Tibial artery (tissue), 4 donors: ENCODE data around the gene MMP1.

Source experiments
- DNase-seq, 2 donors: peaks; one replicate each; pipeline ENCODE4 v3.0.0-alpha.2; 2019
- H3K27ac ChIP-seq, 2 donors: fragments of 200-600 bp; sonication (generic) in 1 of 2; 1 replicate in 1 of 2; 2 replicates in 1 of 2; pipeline ENCODE4 v1.5.1; 2018 to 2019; ENCODE audit warnings: mild to moderate bottlenecking in 1 of 2
- H3K27me3 ChIP-seq, 2 donors: fragments of 200-600 bp; sonication (generic) in 1 of 2; one replicate each; pipeline versions ENCODE4 v1.5.1 to v1.6.0; 2016 to 2019
- H3K36me3 ChIP-seq, 3 donors: fragments of 200-600 bp; sonication (generic) in 2 of 3; one replicate each; pipeline ENCODE4 v1.5.1; 2016 to 2019; ENCODE audit warnings: mild to moderate bottlenecking in 2 of 3
- H3K4me1 ChIP-seq, 4 donors: fragments of 200-600 bp; sonication (generic) in 2 of 4; 1 replicate in 3 of 4; 2 replicates in 1 of 4; pipeline ENCODE4 v1.5.1; 2016 to 2019
- H3K4me3 ChIP-seq, 2 donors: fragments of 200-600 bp; sonication (generic) in 1 of 2; 1 replicate in 1 of 2; 2 replicates in 1 of 2; pipeline ENCODE4 v1.5.1; 2018 to 2019; ENCODE audit warnings: mild to moderate bottlenecking in 2 of 2
- H3K9me3 ChIP-seq, 3 donors: fragments of 200-600 bp; sonication (generic) in 1 of 3; one replicate each; pipeline ENCODE4 v1.5.1; 2016 to 2019
- CTCF ChIP-seq, 2 experiments: fragments of 200-600 bp in 1 of 2; fragments of 450-650 bp in 1 of 2; IDR thresholded peaks; one replicate each; pipeline ENCODE4 v1.5.1; 2017 to 2019; ENCODE audit warnings: antibody characterized with exemption in 2 of 2, mild to moderate bottlenecking in 1 of 2, moderate library complexity in 1 of 2
- intact Hi-C: fragments of 100-400 bp; cut with DNase I; formaldehyde crosslinking; loops from one replicate; pipeline ENCODE4 v1.15.0; 2023; ENCODE audit warnings: low total_unique reads

The MMP1 gene

GRCh38 chr11:102807921-102808320, 10.0 kb upstream of the MMP1 start:
- intact Hi-C loops = no loop called here
- Histone ChIP-seq H3K27ac (no peak overlapping the region), H3K4me1 (no peaks in the 10 kb centered on the region), H3K4me3 (no peak overlapping the region), H3K9me3 (no peaks in the 10 kb centered on the region), H3K36me3 (no peaks in the 10 kb centered on the region), H3K27me3 (no peaks in the 10 kb centered on the region)
- DNase-seq = no peak
- no peak for TF ChIP-seq CTCF (IDR thresholded peaks at IDR 0.05)

- intact Hi-C loops = no loop called here
- Histone ChIP-seq H3K4me3 (no peak overlapping the region), H3K27ac (no peak overlapping the region), H3K4me1 (no peaks in the 10 kb centered on the region), H3K27me3 (no peaks in the 10 kb centered on the region), H3K9me3 (no peaks in the 10 kb centered on the region), H3K36me3 (no peaks in the 10 kb centered on the region)
- DNase-seq = no peak
- no peak for TF ChIP-seq CTCF (IDR thresholded peaks at IDR 0.05)
Observed at GRCh38 chr11:102806296-102806695, 8.3 kb upstream of the MMP1 start.

- no peak overlapping the region for H3K4me3 ChIP-seq
- H3K27ac ChIP-seq = no peak overlapping the region
- no peaks in the 10 kb centered on the region for H3K9me3 ChIP-seq
- no peaks in the 10 kb centered on the region for H3K4me1 ChIP-seq
- no peak for TF ChIP-seq CTCF (IDR thresholded peaks at IDR 0.05)
- H3K36me3 ChIP-seq = no peaks in the 10 kb centered on the region
- DNase-seq = no peak
- H3K27me3 ChIP-seq = no peaks in the 10 kb centered on the region
- intact Hi-C loops = no loop called here
Observed at GRCh38 chr11:102802341-102802740, 4.4 kb upstream of the MMP1 start.

- no peak for TF ChIP-seq CTCF (IDR thresholded peaks at IDR 0.05)
- no peaks in the 10 kb centered on the region for H3K36me3 ChIP-seq
- no peaks in the 10 kb centered on the region for H3K9me3 ChIP-seq
- no peak overlapping the region for H3K4me3 ChIP-seq
- H3K27ac ChIP-seq = no peak overlapping the region
- H3K4me1 ChIP-seq = no peaks in the 10 kb centered on the region
- H3K27me3 ChIP-seq = no peaks in the 10 kb centered on the region
- intact Hi-C loops = no loop called here
- no peak for DNase-seq
Observed at GRCh38 chr11:102800767-102801166, 2.8 kb upstream of the MMP1 start.

- H3K36me3 ChIP-seq = no peaks in the 10 kb centered on the region
- no peaks in the 10 kb centered on the region for H3K9me3 ChIP-seq
- no peak overlapping the region for H3K4me3 ChIP-seq
- H3K27ac ChIP-seq = no peak overlapping the region
- no peak for TF ChIP-seq CTCF (IDR thresholded peaks at IDR 0.05)
- no peak for DNase-seq
- intact Hi-C loops = no loop called here
- H3K4me1 ChIP-seq = no peaks in the 10 kb centered on the region
- no peaks in the 10 kb centered on the region for H3K27me3 ChIP-seq
Observed at GRCh38 chr11:102799681-102800340, 1.9 kb upstream of the MMP1 start.

- H3K27me3 ChIP-seq = no peaks in the 10 kb centered on the region
- H3K4me3 ChIP-seq = no peak overlapping the region
- no peaks in the 10 kb centered on the region for H3K4me1 ChIP-seq
- no peaks in the 10 kb centered on the region for H3K9me3 ChIP-seq
- no peak overlapping the region for H3K27ac ChIP-seq
- intact Hi-C loops = no loop called here
- TF ChIP-seq CTCF (IDR thresholded peaks at IDR 0.05) = no peak
- no peaks in the 10 kb centered on the region for H3K36me3 ChIP-seq
- DNase-seq = no peak
Observed at GRCh38 chr11:102794382-102794781, 3.6 kb downstream of the MMP1 start.
